GM23248 (cell line): ENCODE results near the gene LSM14B.

Experiments
- EZH2 ChIP-seq: fragments of 200-600 bp; sonication (generic); IDR thresholded peaks from 2 replicates; pipeline ENCODE4 v1.6.1; 2018; ENCODE audit warnings: antibody characterized with exemption, mild to moderate bottlenecking; ENCODE audit not compliant: insufficient read depth, poor library complexity, severe bottlenecking
- EZH2phosphoT487 ChIP-seq: fragments of 200-600 bp; sonication (generic); IDR thresholded peaks from 2 replicates; pipeline ENCODE4 v1.6.1; 2018; ENCODE audit warnings: antibody characterized with exemption, moderate library complexity, mild to moderate bottlenecking, low read depth; ENCODE audit not compliant: insufficient read depth

DNA sequence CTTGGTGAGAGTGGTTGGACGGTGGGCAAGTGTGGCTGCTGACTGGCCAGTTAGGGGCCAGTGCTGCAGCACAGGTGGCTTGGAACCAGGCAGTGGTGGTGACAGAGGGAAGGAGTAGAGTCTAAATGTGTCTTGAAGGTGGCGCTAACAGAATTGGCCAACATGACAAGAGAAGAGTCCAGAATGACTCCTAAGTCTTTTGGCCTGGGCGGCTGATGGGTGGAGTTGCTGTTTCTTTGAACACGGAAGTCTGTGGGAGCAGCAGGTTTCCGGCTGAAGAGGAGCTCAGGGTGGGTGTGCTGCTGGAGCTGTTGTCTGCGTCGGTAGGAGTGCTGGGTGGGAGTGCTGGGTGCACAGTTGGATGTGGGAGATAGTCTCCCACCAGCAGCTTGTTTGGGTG lies 10.1 kb downstream of the LSM14B start:
- TF ChIP-seq EZH2: no peak
- no peak for TF ChIP-seq EZH2phosphoT487
